Naive thymus-derived CD8-positive, alpha-beta T cell (primary cell): ENCODE measurements around the gene VPS35. TPM values are rescaled to one million over a fixed set of nuclear protein-coding genes. Genes with fewer than 3 reads are reported as not detected.
"Not testable (repeated sequence)": the region's sequence is repeated elsewhere in the genome, so short reads cannot be mapped to it uniquely, and the experiment has no call there.

Experiments
- ATAC-seq, 2 donors: fragments of 150-1000 bp; cut with Tn5 transposase in 1 of 2; sonication (Bioruptor Pico), chemical (Tn5 transposase) in 1 of 2; 1 replicate in 1 of 2; 2 replicates in 1 of 2; pipeline ENCODE4 v1.10.0; 2021; ENCODE audit warnings: mild to moderate bottlenecking in 2 of 2, moderate library complexity in 2 of 2
- POLR2A ChIA-PET: fragments of 350-600 bp; sonication (Branson Sonifier 250); formaldehyde crosslinking; loops from one replicate; lab custom pipeline; 2021; ENCODE audit warnings: antibody characterized with exemption; lab: Charles Lee
- DNase-seq, 10 donors: peaks; one replicate each; pipeline versions ENCODE4 v3.0.0 to v3.0.0-alpha.2; 2020 to 2022
- H3K27ac Mint-ChIP-seq, 10 donors: one replicate each; pipeline ENCODE4 v1.8.0; 2020 to 2022; ENCODE audit warnings: mild to moderate bottlenecking in 10 of 10, mixed read lengths in 10 of 10, moderate library complexity in 4 of 10, inconsistent platforms in 1 of 10
- H3K27me3 Mint-ChIP-seq, 5 donors: one replicate each; pipeline ENCODE4 v1.8.0; 2021 to 2022; ENCODE audit warnings: mixed read lengths in 5 of 5
- H3K36me3 Mint-ChIP-seq, 3 donors: one replicate each; pipeline ENCODE4 v1.8.0; 2020 to 2022; ENCODE audit warnings: mixed read lengths in 3 of 3, mild to moderate bottlenecking in 2 of 3, inconsistent platforms in 1 of 3
- H3K4me1 Mint-ChIP-seq, 4 donors: one replicate each; pipeline ENCODE4 v1.8.0; 2021 to 2022; ENCODE audit warnings: mixed read lengths in 4 of 4
- H3K4me3 Mint-ChIP-seq, 10 donors: one replicate each; pipeline ENCODE4 v1.8.0; 2020 to 2022; ENCODE audit warnings: mild to moderate bottlenecking in 10 of 10, mixed read lengths in 10 of 10, moderate library complexity in 6 of 10, inconsistent platforms in 1 of 10
- H3K9me3 Mint-ChIP-seq, 9 donors: one replicate each; pipeline ENCODE4 v1.8.0; 2020 to 2022; ENCODE audit warnings: mixed read lengths in 9 of 9, mild to moderate bottlenecking in 3 of 9, inconsistent platforms in 1 of 9, moderate library complexity in 1 of 9
- polyA plus RNA-seq, 3 donors: library from polyadenylated mRNA; unstranded; fragments of 300-500 nt; fragmentation: Illumina TruSeq; gene quantifications; one replicate each; pipeline ENCODE4 v1.2.3, GENCODE V29; 2021
- total RNA-seq, 8 experiments: library from RNA in 2 of 8; stranded (reverse) in 2 of 8; gene quantifications; one replicate each; pipeline ENCODE4 v1.2.3 and lab custom pipeline; 2021 to 2026

VPS35 gene
- total and polyA plus RNA-seq, 5 experiments from 2014 or later = 66.5 to 104 (median 67.7) TPM

DNA sequence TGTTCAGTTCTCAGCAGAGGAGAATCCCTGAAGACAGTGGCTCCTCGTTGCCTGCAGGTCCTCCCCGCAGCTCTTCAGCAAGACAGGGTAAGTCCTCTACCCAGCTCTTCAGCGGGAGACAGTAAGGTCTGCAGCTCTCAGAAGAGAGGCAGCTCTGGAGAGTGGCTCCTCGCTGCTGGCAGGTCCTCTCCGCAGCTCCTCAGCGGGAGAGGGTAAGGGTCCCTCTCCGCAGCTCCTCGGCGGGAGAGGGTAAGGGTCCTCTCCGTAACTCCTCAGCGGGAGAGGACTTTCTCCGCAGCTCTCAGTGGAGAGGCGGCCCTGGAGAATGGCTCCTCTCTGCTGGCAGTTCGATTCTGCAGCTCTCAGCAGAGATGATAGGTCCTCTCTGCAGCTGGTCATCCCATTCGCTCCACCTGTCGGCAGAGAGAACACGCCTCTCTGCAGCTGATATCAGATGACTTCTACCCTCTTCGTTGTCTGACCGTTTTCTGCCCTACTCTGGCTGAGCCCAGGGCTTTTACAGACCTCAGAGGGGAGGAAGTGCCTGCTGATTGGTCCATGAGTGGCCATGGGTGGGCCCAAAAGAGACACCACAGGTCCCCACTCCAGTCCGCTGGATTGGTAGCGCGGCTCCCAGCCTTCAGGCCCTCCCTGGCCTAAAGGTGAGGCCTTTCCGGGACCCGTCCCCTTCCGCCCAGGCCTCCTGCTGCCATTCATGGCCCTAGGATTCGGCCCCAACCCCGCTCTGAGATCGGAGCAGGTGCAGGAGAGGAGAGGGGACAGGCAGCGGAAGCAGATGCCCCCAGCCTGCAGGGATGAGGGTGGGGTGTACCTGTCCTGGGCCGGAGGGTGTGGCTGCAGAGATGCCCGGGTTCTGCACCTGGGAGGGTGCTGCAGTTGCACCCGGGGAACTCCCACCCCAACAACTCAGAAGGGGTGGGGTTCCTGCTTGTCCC lies 55.9 kb downstream of the VPS35 start:
- Mint-ChIP-seq H3K4me3 (peak overlapping the region in 1 of 10 donors; percentile 50), H3K27ac (no peak overlapping the region), H3K36me3 (peaks cover 0 to 5% (median 0%) of the 10 kb centered on the region in 3 donors), H3K4me1 (peaks cover 0 to 2% (median 0%) of the 10 kb centered on the region in 4 donors), H3K27me3 (no peaks in the 10 kb centered on the region), H3K9me3 (no peaks in the 10 kb centered on the region)
- DNase-seq (no peak), ATAC-seq (no peak)
- POLR2A ChIA-PET = no interaction called here

DNA sequence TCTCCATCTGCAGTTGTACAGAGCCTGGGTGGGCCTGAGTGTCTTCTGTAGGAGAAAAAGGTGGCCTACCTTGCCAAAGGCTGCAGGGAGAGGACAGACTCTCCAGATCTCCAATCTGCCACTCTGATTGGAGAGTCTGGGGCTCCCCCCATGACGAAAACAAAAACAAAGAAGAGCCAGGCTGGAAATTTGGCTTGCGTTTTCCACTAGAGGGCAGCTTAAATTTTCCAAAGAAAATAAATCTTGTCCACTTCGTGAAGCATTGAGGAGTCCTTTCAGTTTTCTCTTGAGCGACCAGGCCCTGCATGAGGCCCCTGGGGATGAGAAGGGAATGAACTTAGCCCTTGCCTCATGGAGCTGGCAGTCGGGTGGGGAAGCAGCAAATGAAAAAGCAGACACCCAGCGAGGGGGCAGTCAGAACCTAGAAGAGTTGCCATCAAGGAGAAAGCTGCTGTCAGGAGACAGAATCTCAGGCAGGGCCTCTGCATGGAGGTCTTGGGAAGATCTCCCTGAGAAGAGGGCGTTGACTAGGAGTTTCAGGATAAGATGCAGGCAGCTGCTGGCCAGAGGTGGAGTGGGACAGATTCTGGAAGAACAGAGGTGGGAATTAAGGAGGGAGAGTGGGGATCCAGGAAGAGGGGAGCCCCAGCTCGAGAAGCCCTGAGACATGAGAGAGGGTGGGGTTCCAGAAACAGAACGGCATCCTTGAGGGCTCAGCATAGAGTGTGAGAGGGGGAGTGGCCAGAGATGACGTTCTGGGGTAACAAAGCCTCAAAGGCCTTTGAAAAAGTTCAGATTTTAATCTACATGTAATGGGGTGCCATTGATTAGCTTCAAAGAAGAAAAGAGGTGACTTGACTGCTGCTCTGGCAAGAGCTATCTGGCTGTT lies 59.4 kb downstream of the VPS35 start:
- Mint-ChIP-seq H3K27me3 (no peaks in the 10 kb centered on the region), H3K27ac (peak overlapping the region in 1 of 10 donors; percentile 51), H3K4me1 (no peaks in the 10 kb centered on the region), H3K9me3 (no peaks in the 10 kb centered on the region), H3K4me3 (no peak overlapping the region), H3K36me3 (no peaks in the 10 kb centered on the region)
- ATAC-seq = no peak
- POLR2A ChIA-PET = interaction anchor here (0.6 kb wide), 1 partner anchor 1467 kb away, joined by 3 read pairs; no protein-coding TSS in a partner anchor
- DNase-seq = no peak

DNA sequence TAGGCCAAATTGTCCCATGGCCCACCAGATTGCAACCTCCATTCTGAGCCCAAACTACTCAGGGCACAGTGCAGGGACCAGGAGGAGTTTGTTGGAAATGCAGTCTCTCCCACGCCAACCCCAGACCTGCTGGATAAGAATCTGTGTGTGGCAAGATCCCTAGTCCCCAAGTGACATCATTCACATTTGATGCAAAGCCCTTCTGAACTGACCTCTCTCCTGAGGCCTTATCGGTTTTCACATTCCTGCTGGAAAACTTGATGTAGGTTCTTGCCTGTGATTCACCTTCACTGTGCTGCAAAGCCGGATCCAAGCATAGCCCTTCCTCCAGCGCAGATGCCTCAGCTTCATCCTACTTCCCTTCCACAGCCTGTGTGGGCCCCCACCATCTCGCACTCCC lies 61.2 kb downstream of the VPS35 start:
- H3K4me1 Mint-ChIP-seq = no peaks in the 10 kb centered on the region
- no peak for ATAC-seq
- H3K27me3 Mint-ChIP-seq = no peaks in the 10 kb centered on the region
- POLR2A ChIA-PET = no interaction called here
- H3K27ac Mint-ChIP-seq = peak overlapping the region in 1 of 10 donors; percentile 22
- H3K9me3 Mint-ChIP-seq = no peaks in the 10 kb centered on the region
- no peak for DNase-seq
- H3K36me3 Mint-ChIP-seq = no peaks in the 10 kb centered on the region
- H3K4me3 Mint-ChIP-seq = no peak overlapping the region

DNA sequence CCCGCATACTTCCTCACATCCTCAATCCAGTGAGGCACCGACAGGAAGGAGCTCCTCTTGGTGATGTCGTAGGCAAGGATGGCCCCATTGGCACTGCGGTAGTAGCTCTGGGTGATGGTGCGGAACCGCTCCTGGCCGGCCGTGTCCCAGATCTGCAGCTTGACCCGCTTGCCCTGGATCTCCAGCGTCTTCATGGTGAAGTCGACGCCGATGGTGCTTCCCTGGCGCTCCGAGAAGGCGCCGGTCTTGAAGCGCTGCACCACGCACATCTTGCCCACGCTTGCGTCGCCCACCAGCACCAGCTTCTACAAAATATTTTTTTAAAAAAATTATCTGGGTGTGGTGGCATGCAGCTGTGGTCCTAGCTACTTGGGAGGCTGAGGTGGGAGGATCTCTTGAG lies 62.3 kb downstream of the VPS35 start:
- POLR2A ChIA-PET, H3K27ac Mint-ChIP-seq, DNase-seq, H3K9me3 Mint-ChIP-seq, H3K4me3 Mint-ChIP-seq, ATAC-seq, H3K4me1 Mint-ChIP-seq, H3K27me3 Mint-ChIP-seq, H3K36me3 Mint-ChIP-seq: not testable (repeated sequence)

DNA sequence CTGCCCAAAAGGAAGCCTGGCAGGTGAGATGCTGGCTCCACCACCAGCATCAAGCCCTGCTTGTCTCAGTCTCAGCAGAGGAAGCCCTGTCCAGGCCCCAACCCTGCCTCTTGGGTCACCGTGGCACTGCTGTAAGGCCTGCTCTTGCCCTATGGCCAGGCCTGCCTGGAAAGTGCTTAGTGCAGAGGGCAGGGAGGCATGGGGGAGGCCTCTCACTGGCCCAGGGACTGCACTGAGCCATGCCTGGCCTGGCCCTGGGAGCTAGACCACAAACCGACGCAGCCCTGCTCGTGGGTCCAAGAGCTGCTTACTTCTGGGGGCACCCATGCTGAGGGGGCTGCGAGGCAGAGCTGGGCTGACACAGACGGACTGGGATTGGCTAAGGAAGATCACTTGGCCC lies 64.1 kb downstream of the VPS35 start:
- DNase-seq, H3K36me3 Mint-ChIP-seq, H3K4me3 Mint-ChIP-seq, H3K27ac Mint-ChIP-seq, H3K9me3 Mint-ChIP-seq, POLR2A ChIA-PET: not testable (repeated sequence)
- Mint-ChIP-seq H3K4me1 (peaks cover 4 to 21% (median 17%) of the 10 kb centered on the region in 4 donors), H3K27me3 (peaks cover 0 to 21% (median 7%) of the 10 kb centered on the region in 5 donors)
- peak in 1 of 2 donors; percentile 15 for ATAC-seq

DNA sequence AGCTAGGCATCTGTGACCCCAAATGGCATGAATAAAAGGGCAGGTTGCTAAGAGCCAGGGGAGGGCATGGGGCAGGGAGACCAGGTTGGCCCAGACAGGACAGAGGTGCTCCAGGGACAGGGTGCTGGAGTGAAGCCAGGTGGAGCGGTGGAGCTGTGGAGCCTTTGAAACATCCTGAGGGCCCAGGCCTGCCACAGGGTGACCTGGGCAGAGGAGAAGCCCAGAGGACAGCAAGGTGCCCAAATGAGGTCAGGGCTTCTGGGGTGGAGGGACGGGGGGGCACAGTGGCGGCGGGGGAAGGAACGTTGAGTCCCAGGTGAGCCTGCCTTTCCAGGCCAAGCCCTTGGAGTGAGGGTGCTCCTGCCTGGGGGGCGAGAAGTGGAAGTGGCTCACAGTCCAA lies 65.3 kb downstream of the VPS35 start:
- not testable (repeated sequence) for H3K27ac Mint-ChIP-seq

DNA sequence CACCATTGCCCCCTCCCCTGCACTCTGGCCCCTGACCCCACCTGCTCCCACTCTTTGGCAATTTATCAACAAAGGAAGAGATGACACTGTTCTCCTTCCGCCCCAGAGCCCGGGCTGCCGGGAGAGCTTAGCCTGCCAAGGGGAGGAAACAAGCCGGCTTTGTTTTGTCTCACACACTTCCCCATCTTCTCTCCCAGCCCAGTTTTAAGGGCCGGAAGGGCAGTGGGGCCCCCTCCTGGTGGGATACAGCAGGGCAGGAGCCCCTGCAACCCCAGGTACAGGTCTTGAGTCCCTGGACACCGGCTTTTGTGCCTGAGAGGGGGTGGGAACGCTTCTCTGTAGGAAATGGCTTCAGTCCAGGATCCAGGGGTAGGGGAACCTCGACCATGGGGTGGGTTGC lies 65.7 kb downstream of the VPS35 start:
- H3K4me3 Mint-ChIP-seq, POLR2A ChIA-PET, H3K36me3 Mint-ChIP-seq, H3K27ac Mint-ChIP-seq, DNase-seq, H3K9me3 Mint-ChIP-seq: not testable (repeated sequence)
- peaks cover 4 to 21% (median 17%) of the 10 kb centered on the region in 4 donors for H3K4me1 Mint-ChIP-seq
- peaks cover 0 to 21% (median 7%) of the 10 kb centered on the region in 5 donors for H3K27me3 Mint-ChIP-seq
- ATAC-seq = peak; percentile 48 to 50

More for the DNA sequence above, 65.3 kb downstream of the VPS35 start:
- H3K36me3 Mint-ChIP-seq, POLR2A ChIA-PET, DNase-seq, H3K4me3 Mint-ChIP-seq, H3K9me3 Mint-ChIP-seq, ATAC-seq: not testable (repeated sequence)
- H3K4me1 Mint-ChIP-seq = peaks cover 4 to 21% (median 17%) of the 10 kb centered on the region in 4 donors
- H3K27me3 Mint-ChIP-seq = peaks cover 0 to 21% (median 7%) of the 10 kb centered on the region in 5 donors

DNA sequence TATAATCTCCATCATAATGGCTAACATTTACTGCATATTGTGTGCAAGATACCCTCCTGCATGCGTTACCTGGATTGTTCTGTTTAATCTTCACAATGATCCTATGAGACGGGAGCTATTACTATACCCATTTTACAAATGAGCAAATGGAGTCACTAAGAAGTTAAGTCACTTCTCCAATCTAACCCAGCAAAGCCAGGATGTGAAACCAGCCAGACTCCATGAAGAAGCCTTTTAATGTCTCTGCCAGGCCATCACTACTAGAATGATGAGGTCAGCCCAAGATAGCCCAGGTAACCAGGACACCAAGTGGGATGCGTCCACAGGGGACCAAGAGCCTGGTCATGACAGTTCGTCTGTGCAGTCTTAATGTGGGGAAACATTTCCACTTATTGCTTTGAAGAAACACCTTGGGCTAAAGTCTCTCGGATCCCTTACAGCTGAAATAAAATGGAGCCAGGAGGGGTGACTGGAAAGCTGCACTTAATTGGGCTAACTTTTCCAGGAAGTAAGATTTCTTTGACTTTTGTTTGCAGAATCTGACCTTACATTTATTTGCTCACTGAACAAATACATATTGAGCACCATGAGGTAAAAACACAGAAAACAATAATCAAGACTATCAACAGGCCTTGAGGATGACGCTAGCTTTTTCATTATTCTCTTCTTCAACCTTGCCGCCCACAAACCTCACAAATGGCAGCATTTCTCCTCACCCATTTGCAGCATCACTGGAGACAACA lies 66.9 kb downstream of the VPS35 start:
- Mint-ChIP-seq H3K4me3 (peak overlapping the region; percentile 72 to 89 (median 84)), H3K27ac (peak overlapping the region in 1 of 10 donors; percentile 22), H3K36me3 (no peaks in the 10 kb centered on the region), H3K4me1 (peaks cover 4 to 21% (median 17%) of the 10 kb centered on the region in 4 donors), H3K9me3 (no peaks in the 10 kb centered on the region), H3K27me3 (peaks cover 0 to 21% (median 7%) of the 10 kb centered on the region in 5 donors)
- POLR2A ChIA-PET = no interaction called here
- DNase-seq (no peak), ATAC-seq (no peak)

DNA sequence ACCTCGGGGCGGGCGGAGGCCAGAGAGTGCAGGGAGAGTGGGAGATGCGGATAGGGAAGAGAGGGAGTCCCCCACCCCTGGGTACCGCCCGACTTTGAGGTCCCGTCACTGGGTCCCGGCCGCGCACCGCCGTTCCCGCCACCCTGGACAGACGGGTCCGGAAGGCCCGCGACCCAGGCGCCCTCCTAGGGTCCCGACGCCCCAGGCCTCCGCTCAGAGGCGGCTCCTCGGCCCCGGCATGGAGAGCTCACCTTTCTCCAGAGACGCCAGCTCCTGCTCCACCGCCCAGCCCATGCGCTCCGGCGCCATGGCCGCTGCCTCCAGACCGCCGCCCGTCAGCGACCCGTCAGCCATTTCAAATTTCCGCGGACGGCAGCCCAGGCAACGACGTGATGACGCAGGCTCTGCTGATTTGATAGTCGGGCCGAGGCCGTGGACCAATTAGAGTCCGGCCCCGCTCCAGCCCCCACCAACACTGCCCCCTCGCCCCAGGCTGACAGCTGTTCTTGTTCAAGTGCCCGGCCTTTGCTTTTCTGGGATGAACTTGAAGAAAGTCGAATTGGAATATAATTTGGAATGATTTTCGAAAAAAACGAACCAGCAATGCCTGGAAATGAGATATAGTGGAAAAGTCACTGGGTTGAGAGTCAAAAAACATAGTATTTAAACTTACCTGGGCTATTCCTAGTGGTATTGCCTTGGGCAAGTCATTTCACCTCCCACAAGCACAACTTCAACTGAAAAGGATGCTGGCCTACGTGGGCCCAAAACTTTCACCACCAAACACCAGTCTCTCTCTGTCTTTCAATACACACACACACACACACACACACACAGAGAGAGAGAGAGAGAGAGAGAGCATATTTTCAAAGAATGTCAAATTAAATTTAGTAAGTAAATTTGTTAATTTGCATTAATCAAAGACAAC lies 67.7 kb downstream of the VPS35 start, which contains the start of gene SHCBP1:
TSS of gene SHCBP1 (minus strand) at position 374 of the 928 bp plus-strand sequence. CDS start at position 354, 20 bp downstream.
- Mint-ChIP-seq H3K27ac (peak within 1 kb of the TSS in 7 of 10 donors; percentile 5 to 69 (median 22)), H3K4me3 (peak within 1 kb of the TSS; percentile 72 to 89 (median 84)), H3K36me3 (no peaks in the 10 kb centered on the region), H3K27me3 (peaks cover 0 to 21% (median 9%) of the 10 kb centered on the region in 5 donors), H3K9me3 (no peaks in the 10 kb centered on the region), H3K4me1 (peaks cover 4 to 21% (median 17%) of the 10 kb centered on the region in 4 donors)
- POLR2A ChIA-PET = no interaction called here
- peak; percentile 69 to 91 for ATAC-seq
- peak in 9 of 10 donors; percentile 11 to 69 (median 34) for DNase-seq

DNA sequence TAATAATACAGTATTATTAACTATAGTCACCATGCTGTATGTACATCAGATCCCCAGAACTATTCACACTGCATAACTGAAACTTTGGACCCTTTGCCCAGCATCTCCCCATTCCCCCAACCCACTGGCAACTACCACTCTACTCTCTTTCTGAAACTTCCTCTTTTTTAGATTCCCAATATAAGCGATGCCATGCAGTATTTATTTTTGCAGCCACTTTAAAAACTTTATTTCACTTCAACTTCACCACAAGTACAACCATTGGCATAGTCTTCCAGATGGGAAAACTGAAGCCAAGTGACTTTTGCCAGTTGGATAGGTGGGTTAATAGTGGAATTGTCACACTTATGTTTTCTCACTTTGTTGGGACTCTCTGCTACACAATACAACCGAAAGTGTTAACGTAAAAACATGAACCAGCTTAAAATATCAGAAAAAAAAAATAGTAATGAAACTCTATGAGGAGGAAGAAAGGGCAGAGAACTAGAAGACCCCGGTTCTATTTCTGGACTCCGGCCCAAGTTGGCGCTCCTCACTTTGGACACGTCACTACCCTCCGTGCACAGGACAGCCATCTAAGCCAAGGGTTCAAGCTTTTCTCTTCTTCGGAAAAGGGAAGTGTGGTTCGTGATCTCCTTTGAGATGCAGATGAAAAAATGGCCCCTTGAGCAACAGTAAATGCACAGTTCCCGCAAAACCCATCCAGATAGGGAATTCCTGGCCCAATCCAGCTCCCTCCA lies 68.5 kb downstream of the VPS35 start:
- POLR2A ChIA-PET = no interaction called here
- H3K36me3 Mint-ChIP-seq = no peaks in the 10 kb centered on the region
- H3K4me3 Mint-ChIP-seq = peak overlapping the region; percentile 68 to 89 (median 84)
- H3K27me3 Mint-ChIP-seq = peaks cover 0 to 21% (median 12%) of the 10 kb centered on the region in 5 donors
- H3K9me3 Mint-ChIP-seq = no peaks in the 10 kb centered on the region
- no peak for DNase-seq
- peak overlapping the region in 4 of 10 donors; percentile 13 to 66 (median 25) for H3K27ac Mint-ChIP-seq
- peaks cover 4 to 21% (median 17%) of the 10 kb centered on the region in 4 donors for H3K4me1 Mint-ChIP-seq
- ATAC-seq = no peak
